SK-N-SH (cell line): ENCODE measurements around the gene SCAMP2.

Experiments used
- FOXM1 ChIP-seq: IDR thresholded peaks from 2 replicates; pipeline ENCODE4 v1.4.0; 2012; ENCODE audit warnings: low read depth, mild to moderate bottlenecking
- JUND ChIP-seq: IDR thresholded peaks from 2 replicates; pipeline ENCODE4 v1.4.0; 2012
- MAX ChIP-seq: IDR thresholded peaks from 2 replicates; pipeline ENCODE4 v1.4.0; 2012; ENCODE audit warnings: low read depth
- RAD21 ChIP-seq: IDR thresholded peaks from 2 replicates; pipeline ENCODE4 v1.6.1; 2012; ENCODE audit warnings: mild to moderate bottlenecking, low read length
- ZBTB33 ChIP-seq: IDR thresholded peaks from 2 replicates; pipeline ENCODE4 v1.4.0; 2012; ENCODE audit warnings: low read depth, borderline replicate concordance
- TF ChIP-seq, protein P1 (sequence below): fragments of 200-600 bp; sonication (generic); IDR thresholded peaks from 2 replicates; pipeline ENCODE4 v1.6.1; 2017; ENCODE audit warnings: antibody characterized with exemption, mild to moderate bottlenecking, moderate library complexity
- TF ChIP-seq, protein P2 (sequence below): IDR thresholded peaks from 2 replicates; pipeline ENCODE4 v1.6.1; 2012; ENCODE audit warnings: mild to moderate bottlenecking, low read depth, low read length, moderate library complexity

GRCh38 chr15:74831813-74832495 is 41.2 kb downstream of the SCAMP2 start:
- TF ChIP-seq, protein P1, sequence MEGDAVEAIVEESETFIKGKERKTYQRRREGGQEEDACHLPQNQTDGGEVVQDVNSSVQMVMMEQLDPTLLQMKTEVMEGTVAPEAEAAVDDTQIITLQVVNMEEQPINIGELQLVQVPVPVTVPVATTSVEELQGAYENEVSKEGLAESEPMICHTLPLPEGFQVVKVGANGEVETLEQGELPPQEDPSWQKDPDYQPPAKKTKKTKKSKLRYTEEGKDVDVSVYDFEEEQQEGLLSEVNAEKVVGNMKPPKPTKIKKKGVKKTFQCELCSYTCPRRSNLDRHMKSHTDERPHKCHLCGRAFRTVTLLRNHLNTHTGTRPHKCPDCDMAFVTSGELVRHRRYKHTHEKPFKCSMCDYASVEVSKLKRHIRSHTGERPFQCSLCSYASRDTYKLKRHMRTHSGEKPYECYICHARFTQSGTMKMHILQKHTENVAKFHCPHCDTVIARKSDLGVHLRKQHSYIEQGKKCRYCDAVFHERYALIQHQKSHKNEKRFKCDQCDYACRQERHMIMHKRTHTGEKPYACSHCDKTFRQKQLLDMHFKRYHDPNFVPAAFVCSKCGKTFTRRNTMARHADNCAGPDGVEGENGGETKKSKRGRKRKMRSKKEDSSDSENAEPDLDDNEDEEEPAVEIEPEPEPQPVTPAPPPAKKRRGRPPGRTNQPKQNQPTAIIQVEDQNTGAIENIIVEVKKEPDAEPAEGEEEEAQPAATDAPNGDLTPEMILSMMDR: no peak
- TF ChIP-seq JUND (no peak), MAX (no peak), RAD21 (no peak), ZBTB33 (no peak), FOXM1 (no peak)
- TF ChIP-seq, protein P2, sequence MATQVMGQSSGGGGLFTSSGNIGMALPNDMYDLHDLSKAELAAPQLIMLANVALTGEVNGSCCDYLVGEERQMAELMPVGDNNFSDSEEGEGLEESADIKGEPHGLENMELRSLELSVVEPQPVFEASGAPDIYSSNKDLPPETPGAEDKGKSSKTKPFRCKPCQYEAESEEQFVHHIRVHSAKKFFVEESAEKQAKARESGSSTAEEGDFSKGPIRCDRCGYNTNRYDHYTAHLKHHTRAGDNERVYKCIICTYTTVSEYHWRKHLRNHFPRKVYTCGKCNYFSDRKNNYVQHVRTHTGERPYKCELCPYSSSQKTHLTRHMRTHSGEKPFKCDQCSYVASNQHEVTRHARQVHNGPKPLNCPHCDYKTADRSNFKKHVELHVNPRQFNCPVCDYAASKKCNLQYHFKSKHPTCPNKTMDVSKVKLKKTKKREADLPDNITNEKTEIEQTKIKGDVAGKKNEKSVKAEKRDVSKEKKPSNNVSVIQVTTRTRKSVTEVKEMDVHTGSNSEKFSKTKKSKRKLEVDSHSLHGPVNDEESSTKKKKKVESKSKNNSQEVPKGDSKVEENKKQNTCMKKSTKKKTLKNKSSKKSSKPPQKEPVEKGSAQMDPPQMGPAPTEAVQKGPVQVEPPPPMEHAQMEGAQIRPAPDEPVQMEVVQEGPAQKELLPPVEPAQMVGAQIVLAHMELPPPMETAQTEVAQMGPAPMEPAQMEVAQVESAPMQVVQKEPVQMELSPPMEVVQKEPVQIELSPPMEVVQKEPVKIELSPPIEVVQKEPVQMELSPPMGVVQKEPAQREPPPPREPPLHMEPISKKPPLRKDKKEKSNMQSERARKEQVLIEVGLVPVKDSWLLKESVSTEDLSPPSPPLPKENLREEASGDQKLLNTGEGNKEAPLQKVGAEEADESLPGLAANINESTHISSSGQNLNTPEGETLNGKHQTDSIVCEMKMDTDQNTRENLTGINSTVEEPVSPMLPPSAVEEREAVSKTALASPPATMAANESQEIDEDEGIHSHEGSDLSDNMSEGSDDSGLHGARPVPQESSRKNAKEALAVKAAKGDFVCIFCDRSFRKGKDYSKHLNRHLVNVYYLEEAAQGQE: no peak
